Measurements from ENCODE around the gene PDE7B.

Gene PDE7B

DNA sequence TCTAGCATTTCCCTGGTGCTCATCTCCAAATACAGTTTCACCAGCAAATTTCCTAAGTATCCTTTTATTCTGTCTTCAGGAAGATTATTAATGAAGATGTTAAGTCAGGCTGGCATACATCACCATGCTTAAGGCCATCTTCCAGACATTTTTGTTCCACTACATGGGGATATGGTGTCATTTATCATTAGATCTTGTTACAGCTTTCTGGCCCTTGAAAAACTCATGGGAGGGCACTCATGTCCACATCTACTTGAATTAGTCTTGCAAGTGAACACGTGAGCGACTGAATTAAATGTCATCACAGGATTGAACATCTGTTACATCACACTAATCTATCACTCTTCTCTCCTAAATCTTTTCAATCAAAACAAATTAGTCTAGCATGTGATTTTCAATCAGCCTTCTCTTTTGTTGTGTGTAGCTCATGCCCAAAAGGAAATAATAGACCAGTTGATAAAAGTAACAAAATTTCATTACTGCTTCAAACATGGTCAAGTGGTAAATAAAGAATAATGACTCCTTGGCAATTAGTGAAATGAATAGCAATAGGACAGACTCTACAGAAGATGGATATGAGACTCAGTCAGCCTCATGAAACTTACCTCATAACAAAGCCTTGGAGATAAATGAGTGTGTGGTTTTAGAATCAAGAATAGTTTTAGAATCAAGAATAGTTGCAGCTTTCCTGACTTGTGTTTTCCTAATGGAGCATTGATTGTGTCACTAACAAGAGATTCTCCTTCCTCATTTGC lies 318.1 kb downstream of the PDE7B start:
- no peak overlapping the region for H2AFZ ChIP-seq (ENCODE audit: low read depth)
- no peak for TF ChIP-seq CTCF (conservative IDR thresholded peaks at IDR 0.05; ENCODE audit: low read depth, low read length)
- H3K4me1 ChIP-seq (ENCODE audit: low read depth, poor library complexity, severe bottlenecking) = no peaks in the 10 kb centered on the region

GRCh38 chr6:136171231-136171630 lies 319.7 kb downstream of the PDE7B start:
- no peaks in the 10 kb centered on the region for H3K36me3 ChIP-seq (ENCODE audit: insufficient read depth)
- no peaks in the 10 kb centered on the region for H3K79me2 ChIP-seq (ENCODE audit: insufficient read depth, low read depth)
- no peak overlapping the region for H3K9ac ChIP-seq
- H3K27me3 ChIP-seq (ENCODE audit: insufficient read depth, low read depth) = no peaks in the 10 kb centered on the region
- no peak overlapping the region for H3K27ac ChIP-seq
- H2AFZ ChIP-seq (ENCODE audit: low read depth) = no peak overlapping the region
- H3K4me3 ChIP-seq (IDR thresholded peaks at IDR 0.05; ENCODE audit: insufficient read depth, low read depth, low read length) = no peak overlapping the region
- TF ChIP-seq CTCF (conservative IDR thresholded peaks at IDR 0.05; ENCODE audit: low read depth, low read length) = no peak
- no peak overlapping the region for H3K4me2 ChIP-seq
- no peaks in the 10 kb centered on the region for H3K4me1 ChIP-seq (ENCODE audit: low read depth, poor library complexity, severe bottlenecking)
- no peaks in the 10 kb centered on the region for H4K20me1 ChIP-seq (ENCODE audit: insufficient read depth)

More for the DNA sequence above, 318.1 kb downstream of the PDE7B start:
- no peak overlapping the region for H3K27ac ChIP-seq
- no peaks in the 10 kb centered on the region for H4K20me1 ChIP-seq (ENCODE audit: insufficient read depth)
- H3K36me3 ChIP-seq (ENCODE audit: insufficient read depth) = no peaks in the 10 kb centered on the region
- H3K4me3 ChIP-seq (IDR thresholded peaks at IDR 0.05; ENCODE audit: insufficient read depth, low read depth, low read length) = no peak overlapping the region
- no peaks in the 10 kb centered on the region for H3K27me3 ChIP-seq (ENCODE audit: insufficient read depth, low read depth)
- H3K4me2 ChIP-seq = no peak overlapping the region
- H3K9ac ChIP-seq = no peak overlapping the region
- no peaks in the 10 kb centered on the region for H3K79me2 ChIP-seq (ENCODE audit: insufficient read depth, low read depth)

DNA sequence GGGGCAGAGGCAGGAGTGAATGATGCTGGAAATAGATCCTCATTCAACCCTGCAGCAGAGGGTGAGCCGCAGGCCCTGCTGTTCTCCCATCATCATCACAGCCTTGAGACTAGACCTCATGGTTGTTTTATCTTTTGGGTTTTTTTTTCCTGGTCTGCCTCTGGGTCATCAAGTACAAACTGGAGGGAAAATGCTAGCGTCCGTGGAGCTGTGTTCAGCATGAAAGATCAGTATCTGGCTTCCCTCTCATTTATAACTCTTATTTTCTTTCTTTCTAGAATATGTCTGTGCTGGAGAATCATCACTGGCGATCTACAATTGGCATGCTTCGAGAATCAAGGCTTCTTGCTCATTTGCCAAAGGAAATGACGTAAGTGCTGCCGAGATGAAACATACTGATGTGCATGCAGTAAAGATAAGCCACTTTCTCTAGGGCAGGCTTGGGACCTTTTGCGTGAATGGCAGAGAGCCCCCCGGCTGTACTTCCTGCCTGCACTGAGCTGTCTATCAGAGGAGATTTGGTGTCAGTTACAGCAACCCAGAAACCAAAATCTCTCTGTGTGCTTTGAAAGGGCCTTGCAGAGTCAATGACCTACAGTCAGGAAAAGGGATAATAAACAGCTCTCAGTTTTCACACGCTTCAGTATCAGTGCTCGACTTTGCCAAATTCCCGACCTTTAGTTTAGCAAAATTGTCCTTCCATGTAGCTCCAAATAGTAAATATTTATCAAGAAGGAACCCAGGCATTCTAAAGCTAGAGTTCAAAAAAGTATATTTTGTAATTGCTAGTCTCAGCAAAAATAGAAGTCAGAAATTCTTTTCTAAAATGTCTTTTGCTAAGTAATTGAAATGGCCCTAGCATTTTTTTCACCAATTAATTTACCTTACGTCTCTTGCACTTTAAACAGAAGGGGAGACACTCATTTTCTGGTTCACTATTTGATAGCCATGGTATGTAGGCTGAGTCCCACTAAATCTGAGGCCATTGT lies 322.3 kb downstream of the PDE7B start:
- Histone ChIP-seq H3K27ac (no peak overlapping the region), H3K4me2 (no peak overlapping the region), H3K4me3 (IDR thresholded peaks at IDR 0.05; ENCODE audit: insufficient read depth, low read depth, low read length) (no peak overlapping the region), H3K27me3 (ENCODE audit: insufficient read depth, low read depth) (no peaks in the 10 kb centered on the region), H3K4me1 (ENCODE audit: low read depth, poor library complexity, severe bottlenecking) (no peaks in the 10 kb centered on the region), H3K9ac (no peak overlapping the region), H4K20me1 (ENCODE audit: insufficient read depth) (no peaks in the 10 kb centered on the region), H2AFZ (ENCODE audit: low read depth) (no peak overlapping the region), H3K36me3 (ENCODE audit: insufficient read depth) (no peaks in the 10 kb centered on the region), H3K79me2 (ENCODE audit: insufficient read depth, low read depth) (no peaks in the 10 kb centered on the region)
- TF ChIP-seq CTCF (conservative IDR thresholded peaks at IDR 0.05; ENCODE audit: low read depth, low read length) = no peak

DNA sequence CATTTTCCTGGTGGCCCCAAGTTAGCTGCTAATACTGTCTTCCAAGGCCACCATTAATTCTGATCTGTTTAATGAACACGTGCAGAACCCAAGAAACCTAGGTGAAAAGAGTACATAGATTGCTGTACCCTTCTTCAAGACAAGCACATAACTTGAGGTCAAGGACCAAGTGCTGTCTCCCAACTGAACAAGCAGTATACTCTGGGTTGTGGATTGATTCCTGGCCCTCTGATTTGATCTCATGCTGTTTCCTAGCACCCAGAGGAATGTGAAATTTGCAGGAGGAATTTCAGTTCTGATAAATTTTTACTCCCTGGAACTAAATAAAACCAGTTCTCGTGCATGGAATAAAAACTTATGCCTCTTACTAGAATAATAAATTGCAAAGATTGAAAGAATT lies 323.0 kb downstream of the PDE7B start:
- TF ChIP-seq CTCF (conservative IDR thresholded peaks at IDR 0.05; ENCODE audit: low read depth, low read length) = no peak
- Histone ChIP-seq H3K27me3 (ENCODE audit: insufficient read depth, low read depth) (no peaks in the 10 kb centered on the region), H3K9ac (no peak overlapping the region), H3K36me3 (ENCODE audit: insufficient read depth) (no peaks in the 10 kb centered on the region), H4K20me1 (ENCODE audit: insufficient read depth) (no peaks in the 10 kb centered on the region), H3K27ac (no peak overlapping the region), H3K4me1 (ENCODE audit: low read depth, poor library complexity, severe bottlenecking) (no peaks in the 10 kb centered on the region), H3K4me3 (IDR thresholded peaks at IDR 0.05; ENCODE audit: insufficient read depth, low read depth, low read length) (no peak overlapping the region), H2AFZ (ENCODE audit: low read depth) (no peak overlapping the region), H3K79me2 (ENCODE audit: insufficient read depth, low read depth) (no peaks in the 10 kb centered on the region), H3K4me2 (no peak overlapping the region)
